Nephron (organoid): ENCODE results near the gene SMAD6.

Experiments
- H3K27ac Mint-ChIP-seq, 3 experiments: 2 replicates each; pipeline ENCODE4 v1.8.0; 2020; ENCODE audit warnings: mixed read lengths in 3 of 3, mild to moderate bottlenecking in 2 of 3, moderate library complexity in 1 of 3
- H3K27me3 Mint-ChIP-seq: 2 replicates; pipeline ENCODE4 v1.8.0; 2021; ENCODE audit warnings: low read depth, mild to moderate bottlenecking, moderate library complexity, mixed read lengths
- H3K36me3 Mint-ChIP-seq: 2 replicates; pipeline ENCODE4 v1.8.0; 2020; ENCODE audit warnings: low read depth, mixed read lengths
- H3K4me1 Mint-ChIP-seq: 2 replicates; pipeline ENCODE4 v1.8.0; 2020; ENCODE audit warnings: mixed read lengths
- H3K4me3 Mint-ChIP-seq, 3 experiments: 2 replicates each; pipeline ENCODE4 v1.8.0; 2020; ENCODE audit warnings: mild to moderate bottlenecking in 3 of 3, mixed read lengths in 3 of 3, moderate library complexity in 2 of 3
- H3K9me3 Mint-ChIP-seq: 2 replicates; pipeline ENCODE4 v1.8.0; 2020; ENCODE audit warnings: mixed read lengths
- CTCF ChIP-seq, 3 experiments: fragments of 200-600 bp; sonication (generic); IDR thresholded peaks; one replicate each; pipeline ENCODE4 v1.5.0; 2021; ENCODE audit warnings: antibody characterized with exemption in 3 of 3; ENCODE audit not compliant: unreplicated experiment in 3 of 3

Gene SMAD6

GRCh38 chr15:66670762-66671580 lies 31.1 kb upstream of the SMAD6 start:
- H3K9me3 Mint-ChIP-seq = peaks cover 4% of the 10 kb centered on the region
- peak overlapping the region in 2 of 3 experiments; percentile 16 to 34 for H3K27ac Mint-ChIP-seq
- H3K27me3 Mint-ChIP-seq = peaks cover 6% of the 10 kb centered on the region
- peaks cover 11% of the 10 kb centered on the region for H3K4me1 Mint-ChIP-seq
- no peaks in the 10 kb centered on the region for H3K36me3 Mint-ChIP-seq
- H3K4me3 Mint-ChIP-seq = no peak overlapping the region
- TF ChIP-seq CTCF (IDR thresholded peaks at IDR 0.05; ENCODE audit: unreplicated experiment in 3 of 3) = no peak

- no peak overlapping the region for H3K4me3 Mint-ChIP-seq
- H3K27ac Mint-ChIP-seq = peak overlapping the region; percentile 9 to 45 (median 43)
- no peak for TF ChIP-seq CTCF (IDR thresholded peaks at IDR 0.05; ENCODE audit: unreplicated experiment in 3 of 3)
- H3K4me1 Mint-ChIP-seq = peaks cover 18% of the 10 kb centered on the region
- no peaks in the 10 kb centered on the region for H3K36me3 Mint-ChIP-seq
- peaks cover 3% of the 10 kb centered on the region for H3K27me3 Mint-ChIP-seq
- H3K9me3 Mint-ChIP-seq = peaks cover 2% of the 10 kb centered on the region
Measured at GRCh38 chr15:66672867-66673266, 29.2 kb upstream of the SMAD6 start.

GRCh38 chr15:66673410-66674322 lies 28.4 kb upstream of the SMAD6 start:
- Mint-ChIP-seq H3K36me3 (no peaks in the 10 kb centered on the region), H3K27ac (peak overlapping the region in 2 of 3 experiments; percentile 43 to 56), H3K27me3 (peaks cover 3% of the 10 kb centered on the region), H3K9me3 (no peaks in the 10 kb centered on the region), H3K4me1 (peaks cover 26% of the 10 kb centered on the region), H3K4me3 (no peak overlapping the region)
- no peak for TF ChIP-seq CTCF (IDR thresholded peaks at IDR 0.05; ENCODE audit: unreplicated experiment in 3 of 3)

- Mint-ChIP-seq H3K27me3 (peaks cover 3% of the 10 kb centered on the region), H3K4me3 (no peak overlapping the region), H3K4me1 (peaks cover 36% of the 10 kb centered on the region), H3K36me3 (no peaks in the 10 kb centered on the region), H3K9me3 (no peaks in the 10 kb centered on the region), H3K27ac (no peak overlapping the region)
- no peak for TF ChIP-seq CTCF (IDR thresholded peaks at IDR 0.05; ENCODE audit: unreplicated experiment in 3 of 3)
Measured at GRCh38 chr15:66674756-66675155, 27.3 kb upstream of the SMAD6 start.

GRCh38 chr15:66675446-66675845 lies 26.6 kb upstream of the SMAD6 start:
- Mint-ChIP-seq H3K27ac (no peak overlapping the region), H3K4me3 (no peak overlapping the region), H3K9me3 (peaks cover under 1% of the 10 kb centered on the region), H3K4me1 (peaks cover 42% of the 10 kb centered on the region), H3K27me3 (peaks cover 3% of the 10 kb centered on the region), H3K36me3 (no peaks in the 10 kb centered on the region)
- no peak for TF ChIP-seq CTCF (IDR thresholded peaks at IDR 0.05; ENCODE audit: unreplicated experiment in 3 of 3)
